D721Med (cell line): ENCODE data around the gene RNF213.

ENCODE experiments used
- DNase-seq: peaks from one replicate; pipeline ENCODE4 v3.0.0; 2011; ENCODE audit warnings: low spot score; ENCODE audit not compliant: insufficient read length
- FAIRE-seq: peaks from 2 replicates; lab custom pipeline; 2011; peaks lifted over from hg19 to GRCh38; lab: Jason Lieb, UNC
- CTCF ChIP-seq: IDR thresholded peaks from 2 replicates; pipeline ENCODE4 v1.5.1; 2012; ENCODE audit warnings: mild to moderate bottlenecking, control low read depth; ENCODE audit not compliant: insufficient read depth; ENCODE audit errors: missing control alignments

The RNF213 gene

DNA sequence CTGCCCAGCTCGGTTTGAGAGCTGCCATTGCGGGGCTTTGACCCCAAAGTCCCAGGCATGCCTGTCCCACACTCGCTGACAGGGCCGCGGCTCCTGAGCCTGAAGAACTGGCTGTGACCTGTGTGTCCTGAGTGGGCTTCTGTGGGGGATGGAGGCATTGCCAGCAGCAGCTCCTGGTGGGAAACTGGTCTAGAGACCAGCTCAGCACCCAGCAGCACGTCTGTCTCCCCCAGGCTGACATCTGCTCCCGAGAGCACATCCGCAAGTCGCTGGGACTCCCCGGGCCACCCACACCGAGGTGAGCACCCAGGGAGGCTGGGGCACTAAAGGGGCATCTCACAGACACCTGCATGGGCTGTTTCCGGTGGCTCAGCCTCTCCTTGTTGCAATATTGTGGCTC lies 167.7 kb downstream of the RNF213 start:
- no peak for TF ChIP-seq CTCF
- no peak for FAIRE-seq
- no peak for DNase-seq

DNA sequence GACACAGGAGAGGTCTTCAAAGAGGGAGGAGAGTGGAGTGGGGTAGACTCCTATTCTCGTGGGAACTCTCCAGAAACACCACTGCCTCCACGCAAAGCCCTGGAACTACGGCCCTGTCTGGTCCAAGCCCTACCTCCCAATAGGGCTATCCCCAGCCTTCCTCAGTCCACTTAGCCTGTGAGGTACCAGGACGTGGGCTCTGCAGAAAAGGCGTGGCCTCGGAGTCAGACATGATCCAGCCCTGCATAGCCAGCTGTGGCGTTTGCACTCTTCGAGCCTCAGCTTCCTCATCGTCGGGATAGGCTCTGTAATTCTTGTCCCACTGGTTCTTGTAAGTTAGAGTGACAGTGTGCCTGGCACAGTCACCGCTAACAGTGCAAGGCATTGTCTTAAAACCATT lies 168.1 kb downstream of the RNF213 start:
- no peak for FAIRE-seq
- DNase-seq = no peak
- no peak for TF ChIP-seq CTCF

DNA sequence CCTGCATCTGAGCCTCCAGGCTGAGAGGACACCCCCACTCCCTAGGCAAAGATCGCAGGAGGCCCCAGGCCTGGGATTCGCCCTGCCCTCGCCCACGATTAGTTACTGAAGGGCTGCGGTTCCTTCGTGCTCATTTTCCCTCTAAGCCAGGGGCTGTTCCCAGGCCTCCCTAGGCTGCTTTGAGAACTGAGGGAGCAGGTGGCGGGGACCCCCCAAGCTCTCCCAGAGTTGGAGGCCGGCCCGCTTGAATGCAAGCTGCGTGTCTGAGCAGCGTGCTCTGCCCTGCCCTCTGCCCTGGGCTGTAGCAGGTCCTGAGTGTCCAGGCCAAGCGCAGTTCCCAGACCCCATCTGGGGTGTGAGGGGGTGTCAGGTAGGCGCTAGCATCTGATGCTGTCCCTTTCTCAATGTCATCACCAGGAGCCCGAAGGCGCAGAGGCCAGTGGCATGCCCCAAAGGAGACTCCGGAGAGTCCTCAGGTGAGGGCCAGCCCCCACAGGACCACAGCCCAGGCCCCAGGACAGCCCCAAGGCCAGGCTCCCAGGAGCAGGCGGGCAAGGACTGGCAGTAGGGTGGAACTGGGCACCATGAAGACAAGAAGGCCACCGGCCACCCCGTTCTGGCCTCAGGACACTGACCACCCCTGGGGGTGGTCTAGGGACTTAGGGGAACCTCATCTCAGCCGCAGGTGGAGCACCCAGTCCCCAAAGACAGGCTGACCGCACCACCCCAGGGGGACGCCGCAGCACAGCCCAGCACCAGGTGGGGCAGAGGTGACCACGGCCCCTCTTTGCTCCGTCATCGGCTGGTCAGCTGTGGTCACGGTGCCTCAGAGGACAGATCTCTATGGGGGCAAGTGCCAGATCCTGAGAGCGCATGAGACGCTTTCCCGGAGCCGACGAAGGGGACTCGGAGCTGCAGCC lies 169.0 kb downstream of the RNF213 start:
- TF ChIP-seq CTCF = no peak
- no peak for DNase-seq
- FAIRE-seq = no peak

DNA sequence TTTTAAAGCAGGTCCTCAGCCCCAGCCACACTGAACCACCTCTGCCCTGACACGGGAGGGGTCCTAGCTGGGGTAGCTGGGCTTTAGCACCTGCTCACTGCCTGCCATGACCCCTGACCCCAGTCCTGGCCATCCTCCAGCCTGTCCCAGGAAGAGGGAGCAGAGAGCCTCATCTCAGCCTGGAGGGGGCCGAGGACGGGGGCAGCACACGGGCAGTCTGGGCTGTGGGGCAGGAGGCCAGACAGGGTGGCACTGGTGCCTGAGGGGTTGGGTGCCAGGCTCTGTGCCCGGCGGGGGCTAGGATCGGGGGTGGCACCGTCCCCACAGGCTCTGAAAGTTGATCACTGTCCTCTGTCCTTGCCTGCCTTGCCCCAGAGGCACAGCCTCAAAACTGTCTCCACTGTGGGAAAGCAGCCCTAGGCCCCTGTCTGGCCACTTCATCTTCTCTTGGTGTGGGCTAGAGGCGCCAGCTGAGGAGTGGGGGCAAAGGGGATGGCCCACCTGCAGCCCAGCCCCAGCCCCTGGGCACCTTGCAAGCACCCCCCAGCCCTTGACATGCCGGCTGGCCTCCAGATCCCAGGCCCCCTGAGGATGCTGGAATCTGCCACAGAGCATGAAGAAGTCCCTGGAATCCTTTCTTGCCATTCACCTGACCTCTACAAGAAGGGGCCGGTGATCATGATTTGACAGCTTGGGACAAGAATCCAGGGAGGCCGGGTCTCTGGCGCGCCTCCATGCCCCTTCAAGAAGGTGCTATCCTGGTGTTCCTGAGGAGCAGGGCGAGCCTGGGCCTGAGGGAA lies 170.0 kb downstream of the RNF213 start:
- DNase-seq = no peak
- no peak for TF ChIP-seq CTCF
- no peak for FAIRE-seq

GRCh38 chr17:80431246-80432195 lies 170.9 kb downstream of the RNF213 start:
- no peak for FAIRE-seq
- DNase-seq = no peak
- TF ChIP-seq CTCF = no peak

DNA sequence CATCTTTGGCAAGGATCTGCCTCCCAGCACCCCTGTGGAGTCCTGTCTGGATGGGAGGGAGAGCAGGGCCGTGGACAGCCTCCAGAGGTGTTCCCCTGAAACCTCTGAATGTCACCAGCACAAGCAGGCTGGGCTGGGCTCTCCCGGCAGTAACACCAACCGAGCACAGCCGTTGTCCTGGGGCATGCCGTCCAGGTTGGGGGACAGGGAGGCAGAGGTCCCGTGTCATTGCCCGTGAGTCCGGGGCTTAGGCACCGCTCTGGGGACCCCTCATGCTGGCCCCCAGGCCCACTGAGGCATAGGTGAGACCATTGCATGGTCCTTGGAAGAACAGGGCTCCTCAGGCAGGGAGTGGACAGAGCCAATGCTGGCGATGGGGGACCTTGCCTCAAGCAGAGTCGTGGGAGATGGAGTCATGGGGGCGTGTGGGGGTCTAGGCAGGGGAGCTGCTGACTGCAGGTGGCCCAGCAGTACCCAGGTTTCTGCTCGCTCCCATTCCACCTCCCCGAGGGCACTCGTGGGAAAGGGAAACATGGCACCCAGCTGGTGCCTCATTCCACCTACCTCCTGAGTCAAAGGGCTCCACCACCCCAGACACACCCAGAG lies 171.8 kb downstream of the RNF213 start:
- DNase-seq (no peak), FAIRE-seq (no peak)
- no peak for TF ChIP-seq CTCF
